Measurements from ENCODE around the gene CRMP1.

CRMP1 gene

DNA sequence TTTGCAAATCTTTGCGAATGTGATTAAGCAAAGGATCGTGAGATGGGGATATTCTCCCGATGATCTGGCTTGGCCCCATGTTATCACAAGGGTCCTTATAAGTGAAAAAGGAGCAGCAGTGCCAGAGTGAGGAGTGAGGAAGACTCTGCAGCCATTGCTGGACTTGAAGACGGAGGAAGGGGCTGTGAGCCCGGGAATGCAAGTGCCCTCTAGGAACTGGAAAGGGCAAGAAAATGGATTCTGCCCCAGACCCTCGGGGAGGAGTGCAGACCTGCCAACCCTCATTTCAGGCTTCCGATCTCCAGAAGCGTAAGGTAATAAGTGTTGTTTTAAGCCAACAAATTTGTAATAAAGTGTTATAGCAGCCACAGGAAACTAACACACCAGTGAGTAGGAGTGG is 105.6 kb downstream of the CRMP1 start:
- TF ChIP-seq, protein P1, sequence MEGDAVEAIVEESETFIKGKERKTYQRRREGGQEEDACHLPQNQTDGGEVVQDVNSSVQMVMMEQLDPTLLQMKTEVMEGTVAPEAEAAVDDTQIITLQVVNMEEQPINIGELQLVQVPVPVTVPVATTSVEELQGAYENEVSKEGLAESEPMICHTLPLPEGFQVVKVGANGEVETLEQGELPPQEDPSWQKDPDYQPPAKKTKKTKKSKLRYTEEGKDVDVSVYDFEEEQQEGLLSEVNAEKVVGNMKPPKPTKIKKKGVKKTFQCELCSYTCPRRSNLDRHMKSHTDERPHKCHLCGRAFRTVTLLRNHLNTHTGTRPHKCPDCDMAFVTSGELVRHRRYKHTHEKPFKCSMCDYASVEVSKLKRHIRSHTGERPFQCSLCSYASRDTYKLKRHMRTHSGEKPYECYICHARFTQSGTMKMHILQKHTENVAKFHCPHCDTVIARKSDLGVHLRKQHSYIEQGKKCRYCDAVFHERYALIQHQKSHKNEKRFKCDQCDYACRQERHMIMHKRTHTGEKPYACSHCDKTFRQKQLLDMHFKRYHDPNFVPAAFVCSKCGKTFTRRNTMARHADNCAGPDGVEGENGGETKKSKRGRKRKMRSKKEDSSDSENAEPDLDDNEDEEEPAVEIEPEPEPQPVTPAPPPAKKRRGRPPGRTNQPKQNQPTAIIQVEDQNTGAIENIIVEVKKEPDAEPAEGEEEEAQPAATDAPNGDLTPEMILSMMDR (conservative IDR thresholded peaks at IDR 0.05): no peak
- H3K27ac ChIP-seq: no peak overlapping the region

DNA sequence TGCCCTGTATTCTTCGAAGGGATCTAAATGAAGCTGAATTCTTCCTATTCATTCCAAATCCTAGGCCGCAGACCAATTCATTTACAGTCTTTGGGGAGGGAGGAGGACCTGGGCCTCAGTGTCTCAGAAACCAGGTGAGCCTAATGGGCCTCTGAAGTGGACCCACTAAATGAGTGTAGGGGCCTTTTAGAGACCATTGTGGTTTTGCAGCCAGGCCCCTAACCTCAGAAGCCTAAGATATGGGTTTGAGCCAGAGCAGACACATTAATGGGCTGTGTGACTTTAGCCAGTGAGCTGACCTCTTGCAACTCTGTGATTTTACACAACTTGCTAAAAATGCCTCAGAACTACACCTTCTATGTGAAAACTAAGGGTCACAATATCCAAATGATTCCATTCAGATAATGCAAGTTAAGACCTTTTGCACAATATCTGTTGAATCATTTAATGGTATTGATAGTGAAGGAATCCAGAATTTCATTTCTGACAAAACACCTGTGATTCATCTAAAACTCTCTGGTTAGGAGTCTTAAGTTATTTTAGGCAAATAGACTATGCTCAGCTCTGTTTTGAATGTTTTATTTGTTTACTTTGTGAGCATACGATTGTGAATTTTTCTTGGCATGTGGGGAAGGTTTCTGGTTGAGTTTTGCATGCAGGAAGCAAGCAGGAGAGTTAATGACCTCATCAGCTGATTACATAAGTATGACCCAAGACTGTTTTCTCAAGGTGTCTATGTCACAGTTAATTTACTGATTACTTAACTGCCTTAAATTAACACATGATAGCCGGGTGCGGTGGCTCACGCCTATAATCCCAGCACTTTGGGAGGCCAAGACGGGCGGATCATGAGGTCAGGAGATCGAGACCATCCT is 106.8 kb downstream of the CRMP1 start:
- TF ChIP-seq, protein P1 (conservative IDR thresholded peaks at IDR 0.05): no peak
- H3K27ac ChIP-seq: peak overlapping the region; percentile 51

DNA sequence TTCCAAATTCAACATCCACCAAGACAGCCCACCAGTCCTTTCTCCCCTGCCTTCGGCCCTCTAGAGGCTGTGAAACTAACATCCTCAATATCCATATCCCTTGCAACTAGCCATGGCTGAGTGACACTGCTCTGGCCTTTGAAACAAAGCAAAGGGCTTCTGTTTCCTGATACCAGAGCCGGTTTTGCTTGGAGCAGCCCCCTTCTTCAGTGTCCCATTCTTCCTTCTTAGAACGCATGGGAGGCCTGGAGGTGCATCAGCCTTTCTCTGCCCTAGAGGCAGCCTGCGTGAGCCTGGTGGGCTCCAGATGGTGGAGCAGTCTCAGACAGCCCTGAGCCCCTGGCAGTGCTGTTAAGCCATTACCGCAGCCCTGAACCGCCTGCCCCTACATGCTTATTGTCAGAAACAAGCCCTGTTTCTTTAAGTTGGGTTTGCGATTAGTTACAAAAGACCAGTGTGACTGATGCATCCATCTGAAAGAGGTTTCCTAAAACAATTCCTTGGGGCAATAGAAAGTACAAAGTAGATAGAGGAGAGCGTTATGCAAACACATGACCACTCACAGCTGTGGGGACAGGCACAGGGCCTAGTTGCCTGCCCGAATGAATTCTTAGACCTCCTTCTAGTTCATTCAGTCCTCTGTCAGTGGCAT is 107.8 kb downstream of the CRMP1 start:
- peak overlapping the region; percentile 51 for H3K27ac ChIP-seq
- TF ChIP-seq, protein P1 (conservative IDR thresholded peaks at IDR 0.05): no peak; the same call in 1 of the 2 replicates

DNA sequence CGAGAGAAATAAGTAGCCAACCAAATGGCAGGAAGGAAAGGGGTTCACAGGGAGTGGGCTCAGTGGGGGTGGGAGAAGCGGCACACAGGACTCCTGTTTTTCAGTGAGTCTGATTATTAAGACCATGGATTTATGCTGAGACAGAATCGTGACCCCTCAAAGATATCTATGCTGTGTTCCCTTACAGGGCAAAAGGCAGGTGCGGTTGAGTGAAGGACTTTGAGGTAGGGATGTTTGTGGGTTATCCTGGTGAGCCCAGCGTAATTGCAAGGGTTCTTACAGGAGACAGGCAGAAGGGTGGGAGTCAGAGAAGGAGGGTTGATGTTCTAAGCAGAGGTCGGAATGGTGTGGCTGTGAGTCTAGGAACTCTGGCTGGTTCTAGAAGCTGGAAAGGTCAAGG is 108.9 kb downstream of the CRMP1 start:
- H3K27ac ChIP-seq: no peak overlapping the region
- TF ChIP-seq, protein P1 (conservative IDR thresholded peaks at IDR 0.05): no peak

DNA sequence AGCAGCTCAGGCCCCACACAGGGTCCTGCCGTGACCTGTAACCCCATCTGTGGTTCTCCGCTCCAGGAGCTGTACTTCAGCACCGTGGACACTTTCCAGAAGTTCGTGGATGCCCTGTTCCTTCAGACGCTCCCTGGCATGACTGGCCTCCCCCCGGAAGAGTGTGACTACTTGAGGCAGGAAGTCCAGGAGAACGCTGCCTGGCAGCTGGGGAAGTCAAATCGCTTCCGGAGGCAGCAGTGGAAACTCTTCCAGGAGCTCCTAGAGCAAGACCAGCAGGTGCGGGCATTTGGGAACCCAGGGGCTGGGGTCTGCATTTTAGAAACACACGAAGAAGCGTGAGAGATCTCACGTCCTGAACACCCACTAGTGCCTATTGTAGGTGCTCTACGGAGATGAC is 109.4 kb downstream of the CRMP1 start:
- no peak overlapping the region for H3K27ac ChIP-seq
- TF ChIP-seq, protein P1 (conservative IDR thresholded peaks at IDR 0.05): no peak

DNA sequence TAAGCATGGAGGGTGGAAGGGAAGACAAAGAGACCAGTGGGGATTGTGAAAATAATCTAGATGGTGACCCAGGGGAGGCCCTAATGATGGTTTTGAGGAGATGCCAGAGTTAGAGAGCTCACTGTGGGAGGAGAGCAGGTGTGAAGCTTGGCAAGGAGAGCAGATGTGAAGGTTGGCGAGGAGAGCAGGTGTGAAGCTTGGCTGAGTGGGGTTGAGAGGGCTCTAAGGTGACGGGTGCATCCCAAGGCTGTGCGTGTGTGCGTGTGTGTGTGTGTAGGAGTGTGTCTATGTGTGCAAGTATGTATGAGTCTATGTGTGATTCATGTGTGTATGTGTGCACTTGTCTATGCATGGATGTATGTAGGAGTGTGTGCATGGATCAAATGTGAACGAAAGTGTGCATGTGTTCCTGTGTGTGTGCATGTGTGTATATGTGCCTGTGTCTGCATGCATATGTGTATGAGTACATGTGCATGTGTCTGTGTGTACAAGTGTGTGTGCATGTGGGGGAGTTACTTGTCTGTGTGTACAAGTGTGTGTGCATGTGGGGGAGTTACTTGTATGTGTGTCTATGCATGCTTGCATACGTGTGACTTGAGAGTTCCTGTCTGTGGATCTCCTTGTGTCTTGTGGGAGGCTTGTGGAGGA is 109.9 kb downstream of the CRMP1 start:
- TF ChIP-seq, protein P1 (conservative IDR thresholded peaks at IDR 0.05): no peak
- H3K27ac ChIP-seq: no peak overlapping the region

DNA sequence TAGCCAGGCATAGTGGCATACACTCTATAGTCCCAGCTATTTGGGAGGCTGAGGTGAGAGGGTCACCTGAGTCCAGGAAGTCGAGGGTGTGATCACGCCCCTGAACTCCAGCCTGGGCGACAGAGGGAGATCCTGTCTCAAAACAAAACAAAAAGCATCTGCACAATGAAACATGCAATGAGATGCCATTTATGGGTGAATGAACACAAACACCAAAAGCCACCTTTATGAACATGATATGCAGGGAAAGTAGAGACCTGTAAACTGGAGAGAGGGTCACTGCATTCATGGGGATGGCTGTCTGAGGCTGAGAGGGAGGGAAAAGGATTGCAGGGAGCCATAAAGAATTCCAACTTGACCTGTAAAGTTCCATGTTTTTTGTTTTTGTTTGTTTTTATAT is 111.2 kb downstream of the CRMP1 start:
- no peak overlapping the region for H3K27ac ChIP-seq
- TF ChIP-seq, protein P1 (conservative IDR thresholded peaks at IDR 0.05): no peak

All from VCaP (cell line).